SK-N-MC (cell line): ENCODE data around the gene NPR2.

Experiments used
- EZH2 ChIP-seq: fragments of 200-600 bp; sonication (generic); IDR thresholded peaks from one replicate; pipeline ENCODE4 v1.6.1; 2017; ENCODE audit warnings: antibody characterized with exemption
- FOXP2 ChIP-seq: optimal IDR thresholded peaks from 2 replicates; pipeline ENCODE3; 2011; ENCODE audit warnings: mild to moderate bottlenecking, moderate library complexity; ENCODE audit not compliant: insufficient read depth; ENCODE audit errors: extremely low read length, control extremely low read depth

DNA sequence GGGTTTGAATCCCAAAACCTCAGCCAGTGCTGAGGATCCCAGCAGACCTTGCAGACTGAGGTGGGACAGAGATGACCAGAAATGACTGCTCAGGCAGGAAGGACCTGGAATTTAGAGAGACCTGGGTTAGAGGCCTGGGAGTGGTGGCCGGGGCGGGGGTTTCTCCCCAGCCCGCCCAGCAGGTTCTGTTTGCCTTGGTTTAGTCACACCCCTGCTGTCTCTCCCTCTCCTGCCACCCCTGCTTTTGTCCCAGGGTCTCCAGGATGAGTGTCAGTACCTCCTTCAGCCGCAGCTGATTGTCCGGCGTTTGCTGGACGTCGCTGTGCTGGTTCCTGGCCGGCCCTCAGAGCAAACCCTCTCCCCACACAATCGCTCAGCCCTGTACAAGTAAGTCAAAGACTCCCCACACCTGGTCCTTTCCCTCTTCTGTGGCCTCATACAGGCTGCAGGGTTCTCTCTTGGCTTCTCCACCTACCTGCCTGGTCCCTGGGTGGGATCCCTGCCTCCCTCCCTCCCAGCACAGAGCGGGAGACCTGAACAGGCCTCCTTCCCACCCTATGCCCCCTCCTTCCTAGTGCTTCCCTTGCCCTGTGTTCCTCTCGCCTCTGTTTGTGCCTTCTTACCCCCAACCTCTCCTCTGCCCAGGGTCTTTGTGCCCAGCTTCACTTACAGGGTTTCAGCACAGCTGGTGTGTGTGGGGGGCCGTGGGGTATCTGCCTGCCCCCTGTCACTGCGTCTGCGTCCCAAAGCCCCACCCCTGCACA lies 49.7 kb downstream of the NPR2 start:
- TF ChIP-seq FOXP2 (no peak), EZH2 (no peak)
